Eye (tissue), 1 donor: Measurements from ENCODE around the gene GLT6D1.

Experiments
- DNase-seq: peaks from one replicate; pipeline ENCODE4 v3.0.0-alpha.2; 2015

GLT6D1 gene

GRCh38 chr9:135607401-135608293 lies 31.7 kb downstream of the GLT6D1 start:
- no peak for DNase-seq

GRCh38 chr9:135606885-135607259 lies 32.5 kb downstream of the GLT6D1 start:
- DNase-seq: no peak

DNA sequence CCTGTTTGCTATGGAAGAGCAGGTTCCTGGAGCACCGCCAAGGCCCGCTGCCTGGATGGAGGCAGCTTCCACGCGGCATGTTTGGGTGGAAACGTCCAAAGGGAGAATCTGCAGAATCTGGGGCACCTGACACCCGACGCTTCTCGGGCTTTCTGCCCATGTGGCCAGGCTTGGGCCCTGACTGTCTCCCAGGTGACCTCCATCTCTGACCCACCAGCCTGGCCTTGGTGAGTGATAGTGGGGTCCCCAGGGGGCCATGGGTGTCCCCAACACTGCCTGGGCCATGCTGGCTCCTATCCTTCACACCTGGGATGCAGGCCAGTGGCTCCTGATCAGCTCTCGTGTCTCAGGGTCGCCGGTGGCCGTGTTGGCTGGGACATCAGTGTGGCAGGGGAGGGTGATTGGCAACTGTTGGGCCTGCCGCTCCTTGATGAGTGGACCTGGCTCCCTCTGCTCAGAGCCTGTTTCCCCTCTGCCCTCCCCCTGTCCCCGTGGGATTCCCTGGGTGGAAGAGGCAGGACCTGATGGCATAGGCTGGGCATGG lies 34.0 kb downstream of the GLT6D1 start:
- DNase-seq: no peak

DNA sequence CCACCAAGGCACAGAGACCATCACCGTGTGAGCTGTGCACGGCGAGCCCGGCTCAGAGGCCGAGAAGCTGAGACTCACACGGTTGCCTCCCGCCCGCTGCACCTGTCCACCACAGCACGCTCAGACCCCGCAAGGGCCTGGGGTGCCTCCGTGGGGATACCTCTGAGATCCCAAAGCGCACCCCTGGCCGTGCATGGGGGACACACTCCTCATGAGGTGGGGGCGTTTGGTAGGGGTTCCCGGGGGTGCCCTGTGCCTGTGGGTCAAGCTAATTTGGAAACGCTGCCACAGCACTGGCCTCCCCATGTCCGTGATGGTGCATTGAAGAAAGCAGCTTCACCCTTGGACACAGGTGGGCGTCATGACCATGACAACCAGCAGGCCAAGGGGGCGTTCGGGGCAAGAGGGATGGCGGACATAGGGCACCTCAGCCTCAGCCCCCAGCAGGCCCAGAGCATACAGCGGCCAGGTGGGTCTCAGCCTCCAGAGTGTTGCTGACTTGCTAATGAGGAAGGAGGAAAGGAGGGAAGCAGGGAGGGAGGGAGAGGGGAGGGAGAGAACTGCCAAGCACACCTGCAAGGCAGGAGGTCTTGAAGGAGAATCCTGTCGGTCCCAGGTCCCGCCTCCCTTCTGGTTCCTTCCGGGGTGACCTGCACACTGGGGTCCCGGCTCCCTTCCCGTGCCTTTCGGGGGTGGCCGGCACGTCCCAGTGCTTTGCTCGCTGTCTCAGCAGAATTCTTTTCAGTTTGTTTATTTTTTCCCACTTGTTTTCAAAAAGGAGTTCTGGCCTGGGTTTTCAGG lies 34.7 kb downstream of the GLT6D1 start:
- DNase-seq: no peak

GRCh38 chr9:135602789-135603481 lies 36.4 kb downstream of the GLT6D1 start:
- DNase-seq: peak; percentile 43

DNA sequence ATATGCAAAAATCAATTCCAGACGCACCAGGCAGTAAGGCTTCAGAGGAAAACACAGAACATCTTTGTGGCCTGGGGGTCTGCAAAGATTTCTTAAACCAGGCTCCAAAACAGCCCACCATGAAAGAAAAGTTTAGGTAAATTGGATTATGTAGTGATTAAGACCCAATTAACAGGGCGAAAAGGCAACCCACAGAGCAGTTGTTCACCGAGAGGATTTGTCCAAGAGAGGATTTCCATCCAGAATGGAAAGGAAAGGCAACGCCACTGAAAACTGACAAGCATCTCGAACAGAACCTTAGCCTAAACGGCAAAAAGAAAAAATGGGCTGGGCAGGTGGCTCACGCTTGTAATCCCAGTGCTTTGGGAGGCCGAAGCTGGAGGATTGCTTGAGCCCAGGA lies 37.4 kb downstream of the GLT6D1 start:
- no peak for DNase-seq

- DNase-seq: no peak
Measured at GRCh38 chr9:135600296-135600817, 39.0 kb downstream of the GLT6D1 start.

DNA sequence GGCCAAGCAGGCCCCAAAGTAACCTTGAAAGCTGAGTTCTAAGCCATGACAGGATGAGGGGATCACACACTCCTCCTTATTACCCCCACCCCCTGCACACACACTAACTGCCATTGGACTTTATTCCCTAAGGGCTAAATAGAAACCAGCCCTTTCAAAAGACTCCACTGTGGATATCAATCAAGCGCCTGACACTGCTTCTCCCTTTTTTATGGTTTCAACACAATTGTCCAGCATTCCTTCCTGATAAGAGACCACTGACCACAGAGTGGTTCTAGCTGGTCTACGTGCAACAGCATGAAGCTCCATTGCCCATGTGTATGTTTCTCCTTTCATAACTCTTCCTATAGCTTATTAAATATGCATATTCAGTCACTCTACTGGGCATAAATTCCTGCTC lies 43.1 kb downstream of the GLT6D1 start:
- DNase-seq: no peak

- DNase-seq: no peak
Measured at GRCh38 chr9:135592625-135593024, 46.7 kb downstream of the GLT6D1 start.

- DNase-seq: no peak
Measured at GRCh38 chr9:135592331-135592590, 47.1 kb downstream of the GLT6D1 start.

- no peak for DNase-seq
Measured at GRCh38 chr9:135591506-135592330, 47.6 kb downstream of the GLT6D1 start.

GRCh38 chr9:135590486-135591079 lies 48.8 kb downstream of the GLT6D1 start:
- no peak for DNase-seq

GRCh38 chr9:135589596-135590485 lies 49.5 kb downstream of the GLT6D1 start:
- no peak for DNase-seq

DNA sequence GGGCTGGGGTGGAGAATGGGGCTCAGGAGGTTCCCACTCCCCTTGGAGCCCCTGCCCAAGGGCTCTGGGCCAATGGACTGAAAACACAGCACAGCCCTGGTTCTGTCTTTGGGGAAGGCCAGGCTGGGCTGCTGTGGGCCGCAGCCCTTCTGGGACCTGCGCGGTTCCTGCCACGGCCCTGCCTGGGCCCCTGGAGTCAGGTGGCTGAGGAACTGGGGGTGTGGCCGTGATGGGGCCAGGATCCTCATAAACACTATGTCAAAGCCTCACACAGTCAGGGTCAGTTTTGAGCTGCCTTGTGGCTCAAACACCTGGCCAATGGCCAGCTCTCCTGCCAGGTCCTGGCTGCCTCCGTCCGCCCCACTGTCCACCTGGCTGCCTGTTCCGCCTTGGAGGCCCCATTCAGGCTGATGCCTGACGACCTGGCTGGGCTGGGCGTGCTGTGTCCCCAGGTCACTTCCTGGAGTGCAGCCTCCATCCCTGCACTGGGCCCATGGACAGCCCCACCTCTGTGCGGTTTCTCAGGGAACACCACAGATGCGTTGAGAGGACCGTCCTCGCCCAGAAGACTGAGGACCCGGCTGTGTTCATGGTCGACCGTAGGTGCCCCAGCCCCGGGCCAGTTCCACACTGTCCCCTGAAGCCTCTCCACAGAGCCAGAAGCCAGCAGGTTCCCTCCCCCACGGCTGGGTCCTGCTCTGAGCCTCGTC lies 50.3 kb downstream of the GLT6D1 start:
- no peak for DNase-seq

- DNase-seq: no peak
Measured at GRCh38 chr9:135588371-135588770, 51.0 kb downstream of the GLT6D1 start.

- DNase-seq: no peak
Measured at GRCh38 chr9:135587658-135588057, 51.7 kb downstream of the GLT6D1 start.

- DNase-seq: no peak
Measured at GRCh38 chr9:135586601-135587109, 52.7 kb downstream of the GLT6D1 start.

DNA sequence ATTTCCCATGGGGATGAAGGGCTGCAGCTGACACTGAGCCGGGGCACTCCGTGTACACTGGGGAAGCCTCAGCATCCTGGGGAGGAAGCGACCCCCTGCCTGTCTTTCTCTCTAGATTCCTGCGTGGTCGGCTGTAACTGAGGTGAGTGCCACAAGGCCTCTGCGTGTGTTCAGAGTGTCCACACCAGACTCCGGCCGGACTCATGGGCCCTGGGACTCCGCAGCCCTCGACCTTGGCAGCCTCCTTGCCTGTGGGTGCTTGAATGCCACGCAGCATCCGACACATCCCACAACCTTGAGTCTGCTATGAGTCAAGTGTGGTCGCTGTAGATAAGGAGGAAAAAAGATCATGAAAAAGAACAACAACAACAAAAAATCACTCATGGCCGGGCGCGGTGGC lies 54.4 kb downstream of the GLT6D1 start:
- DNase-seq: no peak

DNA sequence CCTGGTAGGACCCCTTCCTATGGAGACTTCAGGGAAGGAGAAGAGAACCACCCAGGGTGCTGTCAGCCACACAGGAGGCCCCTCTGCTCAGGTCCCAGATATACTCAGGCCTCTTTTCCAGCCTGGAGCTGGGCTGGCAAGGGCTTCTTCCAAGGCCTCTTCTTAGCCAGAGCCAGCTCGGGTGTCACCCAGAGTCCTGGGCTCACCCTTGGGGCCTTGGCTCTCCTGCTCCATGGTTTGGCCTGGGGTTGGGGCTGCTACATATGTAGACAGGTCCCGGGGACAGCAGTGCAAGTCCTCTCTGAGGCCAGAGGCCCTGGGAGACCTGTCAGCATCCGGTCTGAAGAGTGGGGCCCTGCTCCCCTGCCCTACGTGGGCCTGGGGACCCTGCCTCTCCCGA lies 55.0 kb downstream of the GLT6D1 start:
- no peak for DNase-seq

DNA sequence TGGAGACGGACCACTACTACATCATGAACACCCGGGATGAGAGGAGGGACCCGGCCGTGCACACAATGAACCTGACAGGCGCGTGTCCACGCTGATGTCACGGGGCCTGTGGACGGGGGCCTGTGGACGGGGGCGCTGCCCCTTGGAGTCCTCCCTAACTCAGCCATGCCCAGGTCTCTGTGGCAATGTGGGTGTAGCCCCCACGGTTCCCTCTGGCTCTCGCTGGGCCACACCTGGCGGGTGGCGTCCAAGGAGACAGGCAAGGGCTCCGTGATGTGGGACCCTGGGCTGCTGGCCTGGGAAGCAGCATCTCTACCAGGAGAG lies 55.7 kb downstream of the GLT6D1 start:
- no peak for DNase-seq
